ENCODE data around the gene SERF1B. TPM values are rescaled to one million over a fixed set of nuclear protein-coding genes. Genes with fewer than 3 reads are reported as not detected.
"Not testable (repeated sequence)": the region's sequence is repeated elsewhere in the genome, so short reads cannot be mapped to it uniquely, and the experiment has no call there.

Gene SERF1B
- total RNA-seq, result 1 to 10 TPM; 9.4 to 9.8 TPM

GRCh38 chr5:70025106-70025844, at the start of gene SERF1B:
Gene SERF1B (plus strand): TSS chr5:70025251. CDS start chr5:70025452, 201 bp downstream.
- peak; percentile 94 for ATAC-seq (ENCODE audit: low read depth)
- H3K27me3 Mint-ChIP-seq, H3K4me1 Mint-ChIP-seq, H3K27ac Mint-ChIP-seq, DNase-seq, H3K4me3 Mint-ChIP-seq, POLR2A ChIA-PET, H3K36me3 Mint-ChIP-seq, H3K9me3 Mint-ChIP-seq: not testable (repeated sequence)

- DNase-seq; H3K27ac Mint-ChIP-seq; H3K9me3 Mint-ChIP-seq; H3K4me3 Mint-ChIP-seq; H3K4me1 Mint-ChIP-seq; H3K27me3 Mint-ChIP-seq; POLR2A ChIA-PET; H3K36me3 Mint-ChIP-seq; ATAC-seq (ENCODE audit: low read depth): not testable (repeated sequence)
Measured at GRCh38 chr5:69991713-69992112, 33.3 kb upstream of the SERF1B start.

GRCh38 chr5:69995535-69995934, 29.5 kb upstream of the SERF1B start:
- H3K9me3 Mint-ChIP-seq; H3K27ac Mint-ChIP-seq; POLR2A ChIA-PET; DNase-seq; H3K27me3 Mint-ChIP-seq; H3K36me3 Mint-ChIP-seq; H3K4me1 Mint-ChIP-seq; H3K4me3 Mint-ChIP-seq; ATAC-seq (ENCODE audit: low read depth): not testable (repeated sequence)

GRCh38 chr5:70020660-70021059, 4.4 kb upstream of the SERF1B start:
- H3K27ac Mint-ChIP-seq; H3K9me3 Mint-ChIP-seq; DNase-seq; H3K27me3 Mint-ChIP-seq; ATAC-seq (ENCODE audit: low read depth); H3K4me1 Mint-ChIP-seq; POLR2A ChIA-PET; H3K4me3 Mint-ChIP-seq; H3K36me3 Mint-ChIP-seq: not testable (repeated sequence)

GRCh38 chr5:70025845-70026145, 744 bp downstream of the SERF1B start:
- H3K9me3 Mint-ChIP-seq, DNase-seq, POLR2A ChIA-PET, H3K27me3 Mint-ChIP-seq, H3K36me3 Mint-ChIP-seq, H3K27ac Mint-ChIP-seq, H3K4me3 Mint-ChIP-seq, H3K4me1 Mint-ChIP-seq: not testable (repeated sequence)
- ATAC-seq (ENCODE audit: low read depth), result peak; percentile 30

- ATAC-seq (ENCODE audit: low read depth); H3K4me3 Mint-ChIP-seq; H3K27ac Mint-ChIP-seq; H3K27me3 Mint-ChIP-seq; H3K9me3 Mint-ChIP-seq; DNase-seq; POLR2A ChIA-PET; H3K36me3 Mint-ChIP-seq; H3K4me1 Mint-ChIP-seq: not testable (repeated sequence)
Measured at GRCh38 chr5:70031204-70031603, 6.2 kb downstream of the SERF1B start.

GRCh38 chr5:70041411-70041810, 16.4 kb downstream of the SERF1B start:
- DNase-seq; ATAC-seq (ENCODE audit: low read depth); POLR2A ChIA-PET; H3K4me1 Mint-ChIP-seq; H3K27ac Mint-ChIP-seq; H3K36me3 Mint-ChIP-seq; H3K27me3 Mint-ChIP-seq; H3K9me3 Mint-ChIP-seq; H3K4me3 Mint-ChIP-seq: not testable (repeated sequence)

- H3K4me3 Mint-ChIP-seq, H3K9me3 Mint-ChIP-seq, H3K27ac Mint-ChIP-seq, H3K27me3 Mint-ChIP-seq, H3K36me3 Mint-ChIP-seq, POLR2A ChIA-PET, H3K4me1 Mint-ChIP-seq, DNase-seq: not testable (repeated sequence)
- ATAC-seq (ENCODE audit: low read depth), result peak; percentile 57
Measured at GRCh38 chr5:70049790-70050142, 24.7 kb downstream of the SERF1B start.

- H3K27me3 Mint-ChIP-seq; H3K9me3 Mint-ChIP-seq; H3K4me3 Mint-ChIP-seq; H3K36me3 Mint-ChIP-seq; H3K27ac Mint-ChIP-seq; ATAC-seq (ENCODE audit: low read depth); H3K4me1 Mint-ChIP-seq; POLR2A ChIA-PET; DNase-seq: not testable (repeated sequence)
Measured at GRCh38 chr5:70056289-70056942, 31.4 kb downstream of the SERF1B start.

GRCh38 chr5:70057140-70057539, 32.1 kb downstream of the SERF1B start:
- ATAC-seq (ENCODE audit: low read depth); DNase-seq; H3K36me3 Mint-ChIP-seq; H3K4me3 Mint-ChIP-seq; H3K4me1 Mint-ChIP-seq; H3K9me3 Mint-ChIP-seq; H3K27ac Mint-ChIP-seq; POLR2A ChIA-PET; H3K27me3 Mint-ChIP-seq: not testable (repeated sequence)

GRCh38 chr5:70077632-70078031, 52.6 kb downstream of the SERF1B start:
- DNase-seq; H3K9me3 Mint-ChIP-seq; H3K4me3 Mint-ChIP-seq; H3K36me3 Mint-ChIP-seq; ATAC-seq (ENCODE audit: low read depth); POLR2A ChIA-PET; H3K27ac Mint-ChIP-seq; H3K4me1 Mint-ChIP-seq; H3K27me3 Mint-ChIP-seq: not testable (repeated sequence)

GRCh38 chr5:70088907-70089464, 63.9 kb downstream of the SERF1B start:
- ATAC-seq (ENCODE audit: low read depth); H3K4me1 Mint-ChIP-seq; H3K4me3 Mint-ChIP-seq; DNase-seq; POLR2A ChIA-PET; H3K9me3 Mint-ChIP-seq; H3K36me3 Mint-ChIP-seq; H3K27ac Mint-ChIP-seq; H3K27me3 Mint-ChIP-seq: not testable (repeated sequence)

GRCh38 chr5:70091776-70092175, 66.7 kb downstream of the SERF1B start:
- H3K4me3 Mint-ChIP-seq; H3K27ac Mint-ChIP-seq; H3K9me3 Mint-ChIP-seq; H3K4me1 Mint-ChIP-seq; H3K36me3 Mint-ChIP-seq; DNase-seq; H3K27me3 Mint-ChIP-seq; ATAC-seq (ENCODE audit: low read depth); POLR2A ChIA-PET: not testable (repeated sequence)

All from activated naive CD8-positive, alpha-beta T cell treated with anti-CD3 and anti-CD28 coated beads, Interleukin-2, amount 10 ng/mL, durations not matched to agents 7 days and 5 days (primary cell).